Vagina (tissue), 2 donors: ENCODE measurements around the gene CKS1B. TPM values are rescaled to one million over a fixed set of nuclear protein-coding genes. Genes with fewer than 3 reads are reported as not detected.
"Not testable (repeated sequence)": the region's sequence is repeated elsewhere in the genome, so short reads cannot be mapped to it uniquely, and the experiment has no call there.

Experiments
- DNase-seq, 2 donors: peaks; one replicate each; pipeline ENCODE4 v3.0.0-alpha.2; 2017; ENCODE audit errors: extremely low spot score in 2 of 2
- H3K27ac ChIP-seq: fragments of 200-600 bp; sonication (generic); one replicate; pipeline ENCODE4 v1.5.1; 2019
- H3K27me3 ChIP-seq: fragments of 200-600 bp; sonication (generic); one replicate; pipeline ENCODE4 v1.5.1; 2019
- H3K36me3 ChIP-seq, 2 donors: fragments of 200-600 bp; sonication (generic); one replicate each; pipeline ENCODE4 v1.5.1; 2017 to 2019
- H3K4me1 ChIP-seq: fragments of 200-600 bp; sonication (generic); one replicate; pipeline ENCODE4 v1.5.1; 2019
- H3K4me3 ChIP-seq, 2 donors: fragments of 200-600 bp; sonication (generic); 1 replicate in 1 of 2; 2 replicates in 1 of 2; pipeline ENCODE4 v1.5.1; 2016 to 2019
- H3K9me3 ChIP-seq: fragments of 200-600 bp; sonication (generic); one replicate; pipeline ENCODE4 v1.5.1; 2019
- CTCF ChIP-seq, 3 experiments: fragments of 450-650 bp in 2 of 3; fragments of 200-600 bp in 1 of 3; sonication (generic) in 1 of 3; IDR thresholded peaks; one replicate each; pipeline ENCODE4 v1.5.1; 2017 to 2019; ENCODE audit warnings: antibody characterized with exemption in 3 of 3, mild to moderate bottlenecking in 2 of 3, moderate library complexity in 2 of 3
- POLR2A ChIP-seq, 2 donors: fragments of 450-650 bp; IDR thresholded peaks; one replicate each; pipeline ENCODE4 v1.6.1; 2017; ENCODE audit warnings: antibody characterized with exemption in 2 of 2, mild to moderate bottlenecking in 2 of 2, moderate library complexity in 2 of 2
- POLR2AphosphoS5 ChIP-seq, 2 donors: sonication (generic); formaldehyde crosslinking; IDR thresholded peaks; one replicate each; pipeline ENCODE4 v1.9.0; 2017; ENCODE audit warnings: antibody characterized with exemption in 2 of 2, mild to moderate bottlenecking in 2 of 2, low read depth in 1 of 2; ENCODE audit not compliant: insufficient read depth in 1 of 2
- intact Hi-C: fragments of 100-400 bp; cut with DNase I; formaldehyde crosslinking; loops from one replicate; pipeline ENCODE4 v1.15.1; 2023
- total RNA-seq: library from RNA; depleted of rRNA; stranded (reverse); fragments of >200 nt; gene quantifications from one replicate; pipeline ENCODE4 v1.2.3, GENCODE V29; 2016

CKS1B gene
- total RNA-seq, 1 donor from 2014 or later: 30.4 TPM

- H3K27me3 ChIP-seq: no peaks in the 10 kb centered on the region
- no peaks in the 10 kb centered on the region for H3K36me3 ChIP-seq
- no peaks in the 10 kb centered on the region for H3K9me3 ChIP-seq
- intact Hi-C loops: no loop called here
- H3K4me3 ChIP-seq: peak overlapping the region; percentile 56 to 76
- no peak for DNase-seq
- H3K27ac ChIP-seq: peak overlapping the region; percentile 42
- TF ChIP-seq POLR2A (IDR thresholded peaks at IDR 0.05): no peak
- H3K4me1 ChIP-seq: peaks cover 24% of the 10 kb centered on the region
These were observed 7.9 kb downstream of the CKS1B start for GRCh38 chr1:154982341-154982740.

GRCh38 chr1:154982897-154983648 is 8.6 kb downstream of the CKS1B start, which contains the start of gene FLAD1:
Gene FLAD1, plus strand, starts transcription at chr1:154983344. Its CDS starts 351 bp downstream, at chr1:154983695.
- H3K27me3 ChIP-seq: no peaks in the 10 kb centered on the region
- peak within 1 kb of the TSS; percentile 56 to 76 for H3K4me3 ChIP-seq
- intact Hi-C loops: no loop called here
- peaks cover 0 to 2% of the 10 kb centered on the region in 2 donors for H3K36me3 ChIP-seq
- DNase-seq: peak in 1 of 2 donors; percentile 99
- TF ChIP-seq CTCF (IDR thresholded peaks at IDR 0.05): no peak
- TF ChIP-seq POLR2AphosphoS5 (IDR thresholded peaks at IDR 0.05; ENCODE audit: insufficient read depth in 1 of 2, low read depth in 1 of 2): peak; percentile 86 to 100
- no peak for TF ChIP-seq POLR2A (IDR thresholded peaks at IDR 0.05)
- H3K9me3 ChIP-seq: no peaks in the 10 kb centered on the region
- peak within 1 kb of the TSS; percentile 66 for H3K27ac ChIP-seq
- H3K4me1 ChIP-seq: peaks cover 24% of the 10 kb centered on the region

GRCh38 chr1:154983776-154984466 is 9.4 kb downstream of the CKS1B start:
- intact Hi-C loops: no loop called here
- DNase-seq: no peak
- H3K27me3 ChIP-seq: no peaks in the 10 kb centered on the region
- peaks cover 0 to 5% of the 10 kb centered on the region in 2 donors for H3K36me3 ChIP-seq
- peak overlapping the region; percentile 56 to 76 for H3K4me3 ChIP-seq
- peaks cover 24% of the 10 kb centered on the region for H3K4me1 ChIP-seq
- peak overlapping the region; percentile 66 for H3K27ac ChIP-seq
- TF ChIP-seq POLR2AphosphoS5 (IDR thresholded peaks at IDR 0.05; ENCODE audit: insufficient read depth in 1 of 2, low read depth in 1 of 2) (no peak), POLR2A (IDR thresholded peaks at IDR 0.05) (no peak), CTCF (IDR thresholded peaks at IDR 0.05) (no peak)
- H3K9me3 ChIP-seq: no peaks in the 10 kb centered on the region

- H3K27me3 ChIP-seq, H3K9me3 ChIP-seq, intact Hi-C loops, H3K4me3 ChIP-seq, H3K27ac ChIP-seq, DNase-seq: not testable (repeated sequence)
- Histone ChIP-seq H3K4me1 (peaks cover 31% of the 10 kb centered on the region), H3K36me3 (peaks cover 0 to 18% of the 10 kb centered on the region in 2 donors)
These were observed 12.3 kb downstream of the CKS1B start for GRCh38 chr1:154986736-154987135.

GRCh38 chr1:154987326-154987725 is 12.8 kb downstream of the CKS1B start:
- no peak for TF ChIP-seq POLR2AphosphoS5 (IDR thresholded peaks at IDR 0.05; ENCODE audit: insufficient read depth in 1 of 2, low read depth in 1 of 2)
- no peak for TF ChIP-seq POLR2A (IDR thresholded peaks at IDR 0.05)
- no peak for TF ChIP-seq CTCF (IDR thresholded peaks at IDR 0.05)
- Histone ChIP-seq H3K4me3 (no peak overlapping the region), H3K27ac (no peak overlapping the region), H3K36me3 (peaks cover 0 to 18% of the 10 kb centered on the region in 2 donors), H3K27me3 (no peaks in the 10 kb centered on the region), H3K9me3 (no peaks in the 10 kb centered on the region), H3K4me1 (peaks cover 28% of the 10 kb centered on the region)
- no peak for DNase-seq
- intact Hi-C loops: no loop called here
